Stimulated activated naive CD4-positive, alpha-beta T cell (primary cell): ENCODE measurements around the gene MRM2.

Source experiments
- DNase-seq, 6 experiments: peaks; one replicate each; lab custom pipeline; 2025; lab: John Stamatoyannopoulos, UW

MRM2 gene

DNA sequence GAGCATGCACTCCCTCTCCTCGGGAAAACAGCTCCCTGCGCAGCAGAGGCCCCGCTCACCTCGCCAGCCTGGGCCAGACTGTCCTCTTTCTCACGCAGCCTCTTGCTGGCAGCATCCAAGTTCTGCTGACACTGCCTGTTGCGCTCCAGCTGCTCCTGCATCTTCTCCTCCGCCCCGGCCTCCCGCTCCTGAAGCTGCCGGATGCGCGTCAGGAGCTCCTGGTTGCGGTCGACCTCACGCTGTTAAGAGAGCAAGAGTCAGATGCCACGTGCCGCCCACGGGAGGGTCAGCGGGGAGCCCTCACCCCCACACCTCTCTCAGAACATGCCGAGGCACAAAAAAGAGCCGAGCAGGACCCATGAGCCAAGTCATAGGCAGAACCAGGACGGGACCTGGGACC lies 19.5 kb downstream of the MRM2 start:
- DNase-seq = no peak

DNA sequence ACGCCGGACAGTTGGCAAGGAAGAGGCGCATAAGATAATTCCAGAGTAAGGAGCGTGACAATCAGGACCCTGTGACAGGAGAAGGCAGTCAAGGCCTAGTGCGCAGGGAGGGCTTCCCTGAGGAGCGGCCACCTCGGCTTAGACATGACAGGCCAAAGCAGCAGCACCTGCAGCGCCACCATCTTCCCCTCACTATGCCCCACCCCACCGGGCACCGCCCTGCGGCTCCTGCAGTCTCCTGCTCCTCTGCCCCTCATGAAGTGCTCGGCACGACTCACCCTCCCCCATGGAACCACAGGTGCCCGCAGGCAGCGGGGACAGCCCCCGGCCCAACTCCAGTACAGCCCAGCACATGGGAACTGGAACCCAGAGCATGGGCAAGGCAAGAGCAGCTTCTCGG lies 21.1 kb downstream of the MRM2 start:
- DNase-seq = no peak

DNA sequence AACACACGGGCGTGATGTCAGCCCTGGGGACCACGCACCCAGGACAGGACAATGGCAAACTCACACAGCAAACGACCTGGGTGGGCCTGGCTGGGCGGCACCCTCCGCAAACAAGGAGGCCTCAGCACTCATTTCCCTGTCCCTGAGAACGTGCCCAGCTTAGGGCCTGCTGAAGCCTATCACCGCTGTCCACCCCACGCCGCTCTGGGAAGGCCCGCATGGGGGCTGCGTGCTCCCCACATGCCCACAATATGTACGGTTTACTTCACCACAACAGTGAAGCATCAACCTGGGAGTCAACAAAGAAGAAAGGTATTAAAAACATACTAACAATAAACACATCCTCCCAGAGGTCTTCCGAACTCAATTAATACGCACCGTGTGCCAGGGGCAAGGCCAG lies 21.5 kb downstream of the MRM2 start:
- DNase-seq = no peak

DNA sequence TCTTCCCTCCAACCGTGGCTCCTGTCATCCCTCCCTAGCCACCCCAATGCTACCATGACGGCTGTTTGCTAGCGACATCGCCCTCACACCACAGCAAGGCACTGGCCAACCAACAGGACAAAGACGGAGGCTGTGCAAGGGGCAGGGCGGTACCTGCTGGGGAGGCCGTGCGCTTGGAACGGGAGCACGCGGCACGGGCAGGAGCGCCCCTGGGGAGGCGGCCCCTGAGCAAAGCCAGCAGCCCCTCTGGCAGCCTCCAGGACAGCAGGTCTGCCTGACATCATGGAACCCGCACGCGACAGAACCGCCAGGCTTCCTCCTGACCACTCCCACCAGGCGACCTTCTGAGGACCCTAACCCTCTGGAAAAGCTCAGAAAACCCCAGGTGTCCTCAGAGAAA lies 22.0 kb downstream of the MRM2 start:
- DNase-seq = no peak

DNA sequence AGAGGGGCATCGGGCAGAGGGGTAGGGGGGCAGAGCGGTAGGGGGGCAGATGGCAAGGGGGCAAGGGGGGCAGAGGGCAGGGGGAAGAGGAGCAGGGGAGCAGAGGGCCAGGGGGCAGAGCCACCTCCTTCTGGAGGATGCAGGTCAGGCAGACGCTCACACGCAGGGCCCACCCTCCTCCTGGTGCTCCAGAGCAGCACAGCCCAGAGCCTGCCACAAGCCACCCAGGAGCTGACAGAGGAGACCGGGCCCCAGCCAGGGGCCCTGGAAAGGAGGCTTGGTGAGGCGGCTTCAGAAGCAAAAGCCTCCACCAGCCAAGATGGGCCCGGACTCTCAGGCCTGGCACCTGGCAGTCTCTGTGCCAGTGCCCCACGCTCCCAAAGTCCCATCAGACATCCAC lies 22.4 kb downstream of the MRM2 start:
- no peak for DNase-seq

DNA sequence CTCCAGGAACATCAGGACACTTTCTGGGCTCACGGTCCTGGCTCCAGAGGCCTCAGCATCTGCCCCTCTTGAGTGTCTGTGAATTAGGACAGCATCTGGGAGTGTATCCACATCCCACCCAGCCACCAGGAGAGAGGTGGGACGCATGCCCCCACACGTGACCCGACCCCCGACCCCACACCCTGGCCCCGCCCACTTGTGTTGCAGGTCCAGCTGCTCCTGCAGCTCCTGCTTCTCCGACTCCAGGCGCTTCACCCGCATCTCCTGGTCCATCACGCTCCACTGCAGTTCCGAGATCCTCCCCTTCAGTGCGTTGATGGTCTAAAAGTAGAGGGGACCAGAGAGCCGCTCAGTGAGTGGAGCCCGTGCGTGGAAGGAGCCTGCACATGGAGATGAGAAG lies 22.9 kb downstream of the MRM2 start:
- no peak for DNase-seq

DNA sequence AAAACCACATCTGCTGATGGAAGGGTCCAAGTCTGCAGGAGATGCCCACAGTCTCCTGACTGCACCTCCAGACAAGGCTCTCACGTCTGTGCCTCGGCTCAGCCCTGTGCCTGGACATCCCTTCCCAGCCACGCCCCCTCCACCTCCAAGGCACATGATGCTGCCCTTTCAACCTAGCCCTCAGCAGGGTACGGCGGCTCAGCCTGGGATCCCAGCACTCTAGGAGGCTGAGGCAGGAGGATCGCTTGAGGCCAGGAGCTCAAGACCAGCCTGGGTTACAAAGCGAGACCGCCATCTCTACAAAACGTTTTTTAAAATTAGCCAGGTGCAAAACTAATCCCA lies 23.6 kb downstream of the MRM2 start:
- no peak for DNase-seq

DNA sequence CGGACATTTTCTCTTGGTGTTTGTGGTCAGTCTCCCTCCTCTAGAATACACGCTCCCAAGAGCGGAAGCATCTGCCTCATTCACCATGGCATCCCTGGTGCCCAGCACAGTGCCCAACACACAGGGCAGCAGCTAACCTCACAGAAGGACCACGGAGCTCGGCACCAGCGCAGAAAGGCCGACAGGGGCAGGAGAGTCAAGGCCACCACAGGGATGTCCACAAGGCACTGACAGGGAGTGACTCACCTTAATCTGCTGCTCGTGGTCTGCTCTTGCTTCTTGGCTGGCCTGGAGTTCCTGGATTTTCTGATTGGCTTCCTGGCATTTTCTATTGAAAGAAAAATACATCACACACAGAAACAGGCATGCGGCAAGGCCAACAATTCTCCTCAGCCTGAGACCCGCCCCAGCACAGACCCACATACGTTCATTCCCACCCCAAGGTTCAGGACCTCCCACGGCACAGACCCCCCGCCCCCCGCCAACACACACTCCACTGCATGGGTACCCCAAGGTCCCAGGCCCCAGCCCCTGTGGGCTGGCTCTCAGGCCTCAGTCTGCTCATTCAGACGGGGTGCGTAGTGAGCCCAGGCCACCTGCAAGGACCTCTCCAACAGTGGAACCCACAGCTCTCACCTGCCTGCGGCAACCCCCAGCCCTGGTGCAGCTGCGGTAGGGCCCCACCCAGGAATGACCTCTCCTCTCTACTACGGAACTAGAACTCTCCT lies 24.1 kb downstream of the MRM2 start:
- DNase-seq = no peak

DNA sequence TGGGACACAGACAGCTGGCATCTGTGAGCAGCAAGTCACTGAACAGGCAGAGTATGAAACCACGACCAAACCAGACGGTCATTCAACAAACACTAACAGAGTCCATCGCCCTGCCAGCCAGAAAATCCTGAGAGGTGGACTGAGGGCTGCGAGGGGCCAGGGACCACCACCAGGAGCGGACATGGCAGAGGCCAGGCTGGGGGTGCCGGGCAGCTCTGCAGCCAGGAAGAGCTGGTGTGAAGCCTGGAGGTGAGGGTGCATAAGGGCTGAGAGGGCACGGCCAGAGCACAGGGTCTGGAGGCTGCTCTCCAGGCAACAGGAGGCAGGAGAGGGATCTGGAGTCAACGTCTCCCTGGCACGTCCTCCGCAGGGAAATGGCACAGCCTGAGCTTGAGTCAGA lies 24.8 kb downstream of the MRM2 start:
- no peak for DNase-seq

DNA sequence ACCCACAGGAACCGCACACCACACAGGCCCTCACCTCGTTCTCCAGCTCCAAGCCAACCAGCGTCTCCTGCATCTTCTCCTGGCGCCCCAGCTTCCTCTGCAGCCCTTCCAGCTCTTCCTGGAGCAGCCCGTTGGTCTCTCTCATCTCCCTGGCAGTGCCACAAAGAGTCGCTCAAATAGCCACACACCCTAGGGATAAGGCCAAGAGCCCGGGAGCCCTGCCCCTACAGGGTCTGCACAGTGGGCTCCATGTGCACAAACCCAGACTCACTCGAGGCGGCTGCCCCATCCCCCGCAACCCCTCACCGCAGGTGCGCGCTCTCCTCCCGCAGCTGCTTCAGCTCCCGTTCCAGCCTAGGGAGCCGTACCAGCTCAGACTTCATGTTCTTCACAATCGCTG lies 26.2 kb downstream of the MRM2 start:
- no peak for DNase-seq

DNA sequence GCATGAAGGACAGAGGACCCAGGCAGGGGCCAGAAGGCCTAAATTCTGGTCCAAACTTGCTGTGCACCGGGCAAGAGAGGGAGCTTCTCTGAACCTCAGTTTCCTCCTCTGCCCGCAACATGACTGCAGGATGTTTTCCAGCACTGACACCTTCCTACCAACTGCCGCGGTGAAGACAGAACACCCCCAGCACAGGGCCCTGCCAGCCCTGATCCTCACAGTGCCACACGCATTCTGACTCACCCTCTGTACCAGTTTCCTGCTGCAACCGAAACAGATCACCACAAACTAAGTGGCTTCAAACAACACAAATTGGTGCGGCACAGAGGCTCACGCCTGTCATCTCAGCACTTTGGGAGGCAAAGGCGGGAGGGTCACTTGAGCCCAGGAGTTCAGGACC lies 27.4 kb downstream of the MRM2 start:
- no peak for DNase-seq

DNA sequence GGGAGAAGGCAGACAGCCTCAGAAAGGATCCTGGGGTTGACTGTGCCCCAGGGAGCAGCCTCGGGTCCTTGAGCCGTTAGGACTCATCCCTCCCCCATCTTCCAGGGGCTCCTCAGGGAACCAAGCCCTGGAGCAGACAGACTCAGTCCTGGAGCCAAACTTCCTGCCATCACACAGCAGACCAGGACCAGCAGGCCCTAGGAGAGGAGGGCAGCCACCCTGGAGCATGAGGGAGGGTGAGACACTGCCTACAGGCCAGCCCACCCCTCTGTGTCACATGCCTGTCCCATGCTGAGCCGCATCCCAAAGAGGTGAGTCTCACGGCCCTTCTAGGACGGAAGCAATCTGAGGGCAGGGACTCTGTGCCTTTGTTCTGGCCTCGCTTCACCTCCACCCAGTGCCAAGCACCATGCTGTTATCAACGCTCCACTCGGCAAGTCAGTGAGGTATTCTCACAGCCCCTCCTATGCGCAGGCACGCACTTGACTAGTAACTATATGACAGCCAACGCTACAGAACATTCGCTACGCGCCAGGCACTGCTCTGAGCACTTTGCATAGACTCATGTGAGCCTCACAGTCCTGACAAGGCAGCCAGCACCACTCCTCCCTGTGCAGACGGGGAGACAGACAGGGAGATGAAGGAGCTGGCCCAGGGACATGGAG lies 28.3 kb downstream of the MRM2 start:
- DNase-seq = no peak

DNA sequence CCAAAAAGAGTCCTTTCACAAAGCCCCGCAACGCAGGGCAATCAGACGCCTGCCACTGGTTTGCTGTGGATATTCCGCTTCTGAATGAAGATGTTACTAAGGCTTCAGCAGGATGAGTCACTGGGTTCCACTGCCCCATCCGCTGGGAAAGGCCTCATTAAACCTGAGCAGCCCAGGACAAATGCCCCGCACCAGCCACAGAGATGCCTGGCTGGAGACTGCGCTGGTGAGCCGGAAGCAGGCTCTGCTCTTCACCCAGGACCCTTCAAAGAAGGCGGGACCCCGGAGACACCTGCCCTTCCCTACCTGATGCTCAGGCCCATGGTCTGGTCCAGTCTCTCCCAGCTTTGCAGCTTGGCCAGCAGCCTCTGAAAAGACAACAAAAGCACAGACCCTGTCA lies 29.1 kb downstream of the MRM2 start:
- no peak for DNase-seq

DNA sequence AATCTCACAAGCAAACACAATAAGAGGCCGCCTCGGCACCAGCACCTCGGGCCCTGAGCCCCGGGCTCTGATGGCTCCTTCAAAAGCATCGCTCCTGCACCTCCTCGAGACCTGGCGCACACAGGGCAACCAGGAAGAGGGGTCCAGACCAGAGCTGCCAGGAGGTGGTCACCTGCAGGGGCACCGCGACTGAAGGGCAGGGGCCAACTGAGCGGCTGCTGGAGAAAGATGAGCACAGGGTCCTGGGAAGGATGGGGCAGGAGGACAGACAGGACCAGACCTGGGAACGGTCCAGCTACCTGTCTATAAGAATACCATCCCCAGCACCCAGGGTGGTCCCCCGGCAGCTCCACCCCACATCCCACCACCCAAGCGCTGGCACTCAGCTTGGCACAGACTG lies 30.1 kb downstream of the MRM2 start:
- DNase-seq = no peak

DNA sequence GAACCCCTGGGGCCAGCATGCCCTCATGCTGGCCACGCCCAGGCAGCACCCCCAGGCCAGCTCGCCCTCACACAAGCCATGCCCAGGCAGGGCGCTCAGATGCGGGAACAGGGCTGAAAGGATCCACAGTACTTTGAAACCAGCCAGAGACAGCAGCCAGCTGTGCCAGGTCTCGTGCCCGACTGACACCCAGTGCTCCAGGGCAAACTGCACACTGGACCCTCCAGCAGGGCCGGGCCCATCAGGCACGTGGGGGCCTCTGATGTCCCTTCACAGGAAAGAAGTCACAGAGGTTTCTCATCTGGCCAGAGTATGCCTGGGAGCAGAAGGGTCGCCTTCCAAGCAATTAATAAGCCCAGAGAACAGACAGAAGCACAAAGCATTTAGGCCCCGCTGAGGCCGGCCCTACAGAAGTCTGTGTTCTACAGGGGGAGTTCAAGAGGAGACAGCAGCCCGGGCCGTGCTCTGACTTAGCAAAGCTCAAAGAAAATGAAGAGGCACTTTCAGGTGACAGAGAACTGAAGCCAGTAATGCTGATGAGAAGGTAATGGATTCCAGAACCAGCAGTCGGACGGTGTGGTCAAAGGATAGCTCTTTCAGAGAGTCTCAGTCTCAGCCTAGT lies 30.6 kb downstream of the MRM2 start:
- no peak for DNase-seq

DNA sequence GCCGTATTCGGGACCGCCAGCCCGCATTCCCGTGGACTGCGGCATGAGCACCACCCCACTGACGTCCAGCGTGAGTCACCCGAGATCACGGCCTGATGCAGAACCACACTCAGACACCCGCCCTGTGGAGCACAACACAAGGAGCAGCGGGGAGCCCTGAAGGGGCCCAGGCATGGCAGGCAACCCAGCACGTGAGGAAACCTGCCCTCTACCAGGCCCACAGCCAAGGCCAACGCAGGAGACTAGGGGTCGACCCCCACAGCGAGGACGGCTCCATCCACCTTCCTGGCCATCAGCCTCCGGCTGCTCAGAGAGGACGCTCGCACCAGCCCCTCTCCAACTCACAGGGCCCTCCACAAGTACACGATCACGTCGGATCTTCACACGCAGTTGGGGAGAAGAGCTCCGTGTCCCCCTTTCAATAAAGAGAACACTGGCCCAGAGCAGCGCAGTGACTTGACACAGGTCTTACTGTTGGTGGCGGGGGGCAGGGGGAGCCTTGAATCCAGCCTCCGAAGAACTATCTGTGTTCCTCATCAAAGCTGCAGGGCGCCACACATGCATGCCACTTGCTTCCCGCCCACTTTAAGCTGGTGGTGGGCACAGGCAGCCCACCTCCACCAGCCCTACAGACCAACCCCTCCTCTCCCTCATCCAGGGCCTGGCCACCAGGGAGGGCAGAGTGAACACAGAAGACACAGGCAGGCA lies 31.3 kb downstream of the MRM2 start:
- no peak for DNase-seq

DNA sequence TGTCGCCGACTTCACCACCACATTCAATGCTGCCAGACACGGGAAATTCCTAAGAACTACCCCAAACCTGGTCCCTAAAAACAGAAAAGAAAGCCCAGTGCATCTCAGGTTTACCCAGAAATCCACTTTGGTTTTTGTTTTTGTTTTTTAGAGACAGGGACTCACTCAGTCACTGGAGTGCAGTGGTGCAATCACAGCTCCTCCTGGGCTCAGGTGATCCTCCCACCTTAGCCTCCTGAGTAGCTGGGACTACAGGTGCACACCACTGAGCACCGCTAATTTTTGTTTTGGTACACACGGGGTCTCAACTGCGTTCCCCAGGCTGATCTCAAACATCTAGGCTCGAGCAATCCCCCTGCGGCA lies 32.1 kb downstream of the MRM2 start:
- no peak for DNase-seq

DNA sequence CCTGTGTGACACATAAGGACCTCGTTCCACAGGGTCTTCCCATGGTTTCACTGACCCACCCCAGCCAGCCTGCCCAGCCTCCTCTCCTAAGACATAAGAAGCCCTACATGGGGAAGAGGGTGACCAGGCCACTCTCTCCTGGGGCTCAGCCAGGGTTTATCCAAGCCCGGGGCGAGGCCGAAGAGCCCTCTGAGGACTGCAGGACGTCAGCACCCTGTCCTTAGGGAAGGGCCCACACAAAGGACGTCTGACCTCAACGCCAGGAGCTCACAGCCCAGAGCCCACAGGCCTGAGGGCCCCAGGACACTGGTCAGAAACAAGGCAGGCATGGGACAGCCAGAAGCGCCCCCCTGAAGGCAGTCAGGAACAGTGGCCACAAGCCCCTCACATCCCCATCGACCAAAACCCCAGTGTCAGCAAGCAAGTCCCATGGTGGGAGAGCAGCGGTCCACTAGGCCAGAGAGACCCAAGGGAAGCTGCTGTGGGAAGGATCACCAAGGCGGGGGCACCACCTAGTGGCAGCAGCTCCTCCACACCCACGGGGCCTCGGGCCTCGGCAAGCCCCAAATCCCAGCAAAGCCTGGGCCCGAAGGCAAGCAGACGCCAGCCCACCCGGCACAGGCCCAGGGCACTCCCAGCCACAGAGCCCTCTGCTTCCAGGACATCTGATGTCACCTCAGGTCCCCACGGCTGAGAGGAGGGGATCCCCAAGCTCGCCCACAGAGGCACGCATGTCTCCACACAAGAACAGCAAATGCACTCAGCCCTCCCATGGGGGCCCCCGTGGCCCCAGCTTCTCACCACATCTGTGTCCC lies 32.7 kb downstream of the MRM2 start:
- DNase-seq = peak in 5 of 6 experiments; percentile 7 to 21 (median 17)

DNA sequence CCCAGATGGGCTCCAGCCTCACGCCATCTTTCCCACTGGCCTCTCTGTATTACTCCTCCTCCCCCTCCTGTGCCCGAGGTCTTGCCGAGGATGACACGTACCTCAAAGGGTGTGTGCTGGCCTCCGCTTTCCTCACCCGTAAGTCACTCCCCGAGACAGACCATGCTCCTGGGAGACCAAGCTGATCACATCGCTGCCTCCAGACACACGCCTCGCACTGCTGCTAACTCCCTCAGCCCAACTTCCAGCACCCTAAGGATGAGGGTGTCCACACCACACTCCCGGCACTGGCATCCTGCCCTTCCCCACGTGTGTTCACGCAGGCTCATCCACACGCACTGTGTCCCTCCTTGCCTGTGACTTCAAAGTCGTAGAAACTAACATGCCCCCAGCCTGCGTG lies 33.3 kb downstream of the MRM2 start:
- no peak for DNase-seq

DNA sequence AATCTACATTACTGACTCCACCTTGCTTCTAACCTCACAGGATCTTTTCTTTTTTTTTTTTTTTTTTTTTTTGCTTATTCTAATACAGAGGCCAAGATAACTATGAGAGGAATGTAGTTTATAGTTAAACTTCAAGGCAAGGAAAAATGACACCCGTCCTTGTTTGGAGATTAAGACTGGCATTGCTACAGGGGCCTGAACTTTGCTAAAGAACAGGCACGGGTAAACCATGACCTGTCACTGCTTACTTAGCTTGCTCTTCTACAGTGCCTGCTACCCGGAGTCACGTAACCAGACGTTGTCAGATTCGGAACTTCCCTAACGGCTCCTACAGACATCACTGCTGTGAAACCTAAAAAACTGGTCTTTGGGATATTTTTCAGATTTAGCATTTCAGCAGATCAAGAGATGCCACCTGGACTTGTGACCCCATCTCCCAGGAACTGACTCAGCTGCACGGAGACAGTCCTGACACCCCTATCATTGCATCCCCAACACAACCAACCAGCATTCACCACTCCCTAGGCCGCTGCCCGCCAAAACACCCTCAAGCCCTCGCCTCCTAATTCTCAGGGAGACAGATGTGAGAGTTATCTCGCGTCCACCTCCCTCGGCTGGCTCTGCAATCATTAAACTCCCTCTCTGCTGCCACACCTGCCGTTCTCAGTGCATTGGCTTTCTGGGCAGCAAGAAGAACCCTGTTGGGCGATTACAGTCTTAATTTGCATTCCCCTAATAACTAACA lies 36.8 kb downstream of the MRM2 start:
- no peak for DNase-seq

DNA sequence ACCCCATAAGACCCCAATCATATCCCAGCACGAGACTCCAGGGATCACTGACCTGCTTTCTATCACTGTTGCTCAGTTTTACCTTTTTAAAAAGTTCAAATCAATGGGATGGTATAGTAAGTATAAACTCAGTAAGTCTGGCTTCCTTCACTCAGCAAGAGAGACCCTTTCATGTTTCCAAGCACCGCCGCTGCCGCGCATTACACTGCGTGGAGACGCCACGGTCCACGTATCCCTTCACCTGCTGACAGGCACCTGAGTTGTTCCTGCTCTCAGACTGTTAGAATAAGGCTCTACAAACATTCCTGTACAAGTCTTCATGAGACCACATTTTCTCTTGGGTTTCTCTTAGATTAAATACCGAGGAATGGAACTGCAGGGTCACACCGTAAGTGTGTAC lies 37.6 kb downstream of the MRM2 start:
- no peak for DNase-seq
